ENCODE results near the gene ATP6V0E1.

- TF ChIP-seq CTCF (IDR thresholded peaks at IDR 0.05): no peak
- no peak for TF ChIP-seq POLR2AphosphoS5 (IDR thresholded peaks at IDR 0.05; ENCODE audit: low read depth, low read length)
- TF ChIP-seq SIN3A (IDR thresholded peaks at IDR 0.05; ENCODE audit: borderline replicate concordance, insufficient read depth, low read depth, low read length): no peak
- no peak for TF ChIP-seq REST (IDR thresholded peaks at IDR 0.05; ENCODE audit: insufficient read depth in 1 of 2, low read depth in 2 of 2, low read length in 1 of 2)
- TF ChIP-seq TCF7L2 (IDR thresholded peaks at IDR 0.05; ENCODE audit: low read depth, low read length): no peak
Observed at GRCh38 chr5:172959824-172960799, 23.5 kb upstream of the ATP6V0E1 start.
